T-helper 1 cell treated with Interleukin-12 subunit alpha and Interleukin-12 subunit beta and Interleukin-4 antibody, amounts not matched to agents 30 ng/mL and 1 ng/mL, for 36 hours (primary cell): ENCODE data around the gene RAB9B. TPM values are rescaled to one million over a fixed set of nuclear protein-coding genes. Genes with fewer than 3 reads are reported as not detected.

Source experiments
- intact Hi-C: fragments of 100-400 bp; cut with micrococcal nuclease; formaldehyde crosslinking; loops from one replicate; pipeline ENCODE4 v1.15.1; 2024
- total RNA-seq: library from RNA; stranded (reverse); gene quantifications from 2 replicates; pipeline ENCODE4 v1.2.3, GENCODE V29; 2022

RAB9B gene
- total RNA-seq, 1 donor from 2014 or later = 0.64 TPM

DNA sequence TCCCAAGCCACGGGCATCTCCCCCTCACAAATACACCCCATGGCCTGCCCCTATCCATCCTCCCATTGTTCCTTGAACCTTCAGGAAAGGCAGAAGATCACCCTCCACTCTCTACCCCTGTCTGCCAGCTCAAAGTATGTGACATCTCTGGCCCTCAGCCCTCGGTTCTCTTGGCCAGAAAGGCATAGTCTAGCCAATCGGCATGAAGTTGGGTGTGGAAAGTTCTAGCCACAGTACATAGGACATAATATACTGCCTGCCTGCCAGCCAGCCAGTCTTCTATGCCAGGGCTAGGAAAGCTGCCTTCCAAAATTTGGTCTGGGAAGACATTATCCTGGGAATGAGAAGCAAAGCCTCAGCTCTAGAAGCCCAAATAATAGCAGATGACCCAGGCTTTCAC is 58.6 kb downstream of the RAB9B start:
- intact Hi-C loops = loop anchor here (5.0 kb wide), 1 partner anchor 241 kb away; no protein-coding TSS in a partner anchor

Other genes starting within 250 kb of the RAB9B start
- gene TCEAL4, start 246.7 kb downstream of the RAB9B start, total RNA-seq = 1.5 and 2.5 TPM in 2 replicates
- gene TCEAL3, start 224.3 kb downstream of the RAB9B start, total RNA-seq = 0.49 and 0.80 TPM in 2 replicates
- gene TCEAL1, start 203.3 kb downstream of the RAB9B start, total RNA-seq = 2.4 and 2.8 TPM in 2 replicates
- 120 and 134 TPM in 2 replicates for gene MORF4L2, start 145.6 kb downstream of the RAB9B start, total RNA-seq
- gene TMEM31, start 121.3 kb downstream of the RAB9B start, total RNA-seq = not detected in 2 replicates
- not detected in 2 replicates for gene PLP1, start 55.4 kb downstream of the RAB9B start, total RNA-seq
- gene TMSB15B, start 130.4 kb upstream of the RAB9B start, total RNA-seq = 7.7 and 8.3 TPM in 2 replicates
- gene H2BW1, start 181.5 kb upstream of the RAB9B start, total RNA-seq = not detected in 2 replicates
- not detected in 2 replicates for gene H2BW2, start 207.7 kb upstream of the RAB9B start, total RNA-seq
- 3.3 and 4.6 TPM in 2 replicates for gene TMSB15C, start 244.0 kb upstream of the RAB9B start, total RNA-seq